CD14-positive monocyte (primary cell): Measurements from ENCODE around the gene PTPRQ. TPM values are rescaled to one million over a fixed set of nuclear protein-coding genes. Genes with fewer than 3 reads are reported as not detected.

Source experiments
- DNase-seq, 3 donors: peaks; one replicate each; pipeline ENCODE4 v3.0.0-alpha.2; 2011 to 2022
- H2AFZ ChIP-seq: 2 replicates; pipeline ENCODE4 v1.6.0; 2012; ENCODE audit warnings: mild to moderate bottlenecking, low read depth, low read length, inconsistent platforms; ENCODE audit not compliant: insufficient read depth, poor library complexity, severe bottlenecking
- H3K27ac ChIP-seq, 2 donors: 1 replicate in 1 of 2; 2 replicates in 1 of 2; pipeline ENCODE4 v1.5.1; 2012 to 2013; ENCODE audit warnings: low read length in 2 of 2, control low read depth in 1 of 2, inconsistent platforms in 1 of 2, low read depth in 1 of 2, mild to moderate bottlenecking in 1 of 2
- H3K27me3 ChIP-seq, 2 donors: one replicate each; pipeline versions ENCODE4 v1.6.0 to v1.6.1; 2011 to 2013; ENCODE audit warnings: low read length in 2 of 2; ENCODE audit not compliant: control insufficient read depth in 2 of 2, insufficient read depth in 2 of 2
- H3K36me3 ChIP-seq, 2 donors: replicated peaks in 1 of 2; 1 replicate in 1 of 2; 2 replicates in 1 of 2; pipeline versions ENCODE4 v1.5.1 to v1.6.1; 2012 to 2013; ENCODE audit warnings: low read length in 2 of 2, control low read depth in 1 of 2, inconsistent platforms in 1 of 2, mild to moderate bottlenecking in 1 of 2; ENCODE audit not compliant: insufficient read depth in 2 of 2, control insufficient read depth in 1 of 2
- H3K4me1 ChIP-seq, 2 donors: 1 replicate in 1 of 2; 2 replicates in 1 of 2; pipeline versions ENCODE4 v1.5.1 to v1.6.1; 2012 to 2013; ENCODE audit warnings: low read length in 2 of 2, control low read depth in 1 of 2, inconsistent platforms in 1 of 2, mild to moderate bottlenecking in 1 of 2, moderate library complexity in 1 of 2; ENCODE audit not compliant: insufficient read depth in 2 of 2, control insufficient read depth in 1 of 2
- H3K4me2 ChIP-seq: replicated peaks from 2 replicates; pipeline ENCODE3; 2012; ENCODE audit warnings: low read length, moderate library complexity, mild to moderate bottlenecking; ENCODE audit not compliant: poor library complexity, severe bottlenecking; ENCODE audit errors: extremely low read depth
- H3K4me3 ChIP-seq, 3 experiments: fragments of 200-600 bp in 1 of 3; sonication (generic) in 1 of 3; replicated peaks in 1 of 3; 1 replicate in 2 of 3; 2 replicates in 1 of 3; pipeline ENCODE4 v1.5.1; 2011 to 2013; ENCODE audit warnings: low read length in 3 of 3, mild to moderate bottlenecking in 3 of 3, control low read depth in 2 of 3, low read depth in 2 of 3, inconsistent platforms in 1 of 3, moderate library complexity in 1 of 3
- H3K79me2 ChIP-seq: 2 replicates; pipeline ENCODE4 v1.6.0; 2012; ENCODE audit warnings: mild to moderate bottlenecking, control low read depth, inconsistent platforms, low read length, moderate library complexity; ENCODE audit not compliant: insufficient read depth
- H3K9ac ChIP-seq: 2 replicates; pipeline ENCODE4 v1.6.0; 2017; ENCODE audit warnings: low read length, mild to moderate bottlenecking; ENCODE audit not compliant: insufficient read depth, poor library complexity, severe bottlenecking
- H3K9me3 ChIP-seq, 2 donors: replicated peaks in 1 of 2; 1 replicate in 1 of 2; 2 replicates in 1 of 2; pipeline versions ENCODE4 v1.5.1 to v1.6.1; 2012 to 2013; ENCODE audit warnings: low read length in 2 of 2, control low read depth in 1 of 2; ENCODE audit not compliant: control insufficient read depth in 1 of 2, insufficient read depth in 1 of 2
- H4K20me1 ChIP-seq: 2 replicates; pipeline ENCODE4 v1.6.0; 2012; ENCODE audit warnings: mild to moderate bottlenecking, low read length, control low read depth, moderate library complexity; ENCODE audit not compliant: insufficient read depth
- H3K27ac Mint-ChIP-seq, 7 donors: one replicate each; pipeline ENCODE4 v1.8.0; 2020; ENCODE audit warnings: mild to moderate bottlenecking in 7 of 7, mixed read lengths in 7 of 7, moderate library complexity in 6 of 7, inconsistent platforms in 2 of 7
- H3K27me3 Mint-ChIP-seq, 3 donors: one replicate each; pipeline ENCODE4 v1.8.0; 2021 to 2022; ENCODE audit warnings: low read depth in 3 of 3, mild to moderate bottlenecking in 3 of 3, mixed read lengths in 3 of 3, moderate library complexity in 3 of 3, inconsistent platforms in 1 of 3
- H3K36me3 Mint-ChIP-seq, 2 donors: one replicate each; pipeline ENCODE4 v1.8.0; 2020; ENCODE audit warnings: mixed read lengths in 2 of 2, inconsistent platforms in 1 of 2, mild to moderate bottlenecking in 1 of 2
- H3K4me1 Mint-ChIP-seq: one replicate; pipeline ENCODE4 v1.8.0; 2020; ENCODE audit warnings: mild to moderate bottlenecking, mixed read lengths
- H3K4me3 Mint-ChIP-seq, 2 donors: one replicate each; pipeline ENCODE4 v1.8.0; 2020; ENCODE audit warnings: mild to moderate bottlenecking in 2 of 2, mixed read lengths in 2 of 2, moderate library complexity in 1 of 2
- H3K9me3 Mint-ChIP-seq, 7 donors: one replicate each; pipeline ENCODE4 v1.8.0; 2020 to 2022; ENCODE audit warnings: mixed read lengths in 7 of 7, mild to moderate bottlenecking in 6 of 7, moderate library complexity in 6 of 7, inconsistent platforms in 2 of 7
- CTCF ChIP-seq: fragments of 200-600 bp; IDR thresholded peaks from one replicate; pipeline ENCODE4 v1.8.0; 2022; ENCODE audit warnings: antibody characterized with exemption, mild to moderate bottlenecking
- WGBS: methylation state at CpG from one replicate; pipeline ENCODE4 v1.1.5; 2013; ENCODE audit warnings: missing lambda C conversion rate; ENCODE audit not compliant: insufficient coverage; 5-methylcytosine and 5-hydroxymethylcytosine counted together
- intact Hi-C, 2 donors: fragments of 100-400 bp; cut with micrococcal nuclease; formaldehyde crosslinking; loops; one replicate each; pipeline versions ENCODE4 v1.15.0 to v1.15.1; 2023
- polyA plus RNA-seq, 3 donors: library from polyadenylated mRNA; depleted of rRNA in 1 of 3; unstranded in 2 of 3; stranded (reverse) in 1 of 3; fragments of 300-500 nt in 2 of 3; fragments of >200 nt in 1 of 3; fragmentation: Illumina TruSeq in 2 of 3; gene quantifications; 1 replicate in 2 of 3; 2 replicates in 1 of 3; pipeline ENCODE4 v1.2.3, GENCODE V29; 2012 to 2021

The PTPRQ gene
- polyA plus RNA-seq, 3 donors = not detected

DNA sequence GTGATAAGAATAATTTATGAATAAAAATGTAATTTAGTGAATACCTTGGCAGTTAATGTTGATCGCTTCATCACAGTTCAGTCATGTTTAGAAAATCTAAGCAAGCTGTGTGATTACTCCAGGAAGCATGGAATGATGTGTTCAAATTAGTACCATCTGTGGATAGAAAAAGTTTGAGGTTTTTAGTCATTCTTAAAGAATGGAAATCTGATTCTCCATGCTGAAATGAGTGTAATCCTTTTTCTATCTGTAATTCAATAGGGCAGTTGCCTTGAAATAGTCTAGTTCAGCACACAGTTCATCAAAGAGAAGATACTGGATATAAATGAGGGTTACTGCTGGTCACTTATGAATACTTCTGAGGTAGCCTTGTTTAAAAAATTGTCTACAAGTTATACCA, 136.2 kb downstream of the PTPRQ start:
- Histone ChIP-seq H3K4me1 (no peaks in the 10 kb centered on the region), H3K27me3 (no peaks in the 10 kb centered on the region), H3K9me3 (peaks cover 2 to 5% of the 10 kb centered on the region in 2 donors), H3K4me3 (no peak overlapping the region), H3K79me2 (no peaks in the 10 kb centered on the region), H3K36me3 (no peaks in the 10 kb centered on the region), H4K20me1 (no peaks in the 10 kb centered on the region), H3K4me2 (no peak overlapping the region), H2AFZ (no peak overlapping the region), H3K9ac (no peak overlapping the region), H3K27ac (no peak overlapping the region)
- Mint-ChIP-seq H3K9me3 (peaks cover 0 to 10% (median 6%) of the 10 kb centered on the region in 7 donors), H3K27me3 (peaks cover 0 to 3% (median 2%) of the 10 kb centered on the region in 3 donors), H3K36me3 (no peaks in the 10 kb centered on the region), H3K27ac (no peak overlapping the region), H3K4me3 (no peak overlapping the region), H3K4me1 (no peaks in the 10 kb centered on the region)
- DNase-seq = no peak
- intact Hi-C loops = no loop called here
- 83% methylated on average over 1 of the region's 1 CpG for WGBS
- no peak for TF ChIP-seq CTCF

- WGBS = 80% methylated on average over 1 of the region's 2 CpGs
- Histone ChIP-seq H3K4me2 (no peak overlapping the region), H3K9ac (no peak overlapping the region), H3K36me3 (no peaks in the 10 kb centered on the region), H3K27ac (no peak overlapping the region), H3K79me2 (no peaks in the 10 kb centered on the region), H3K4me3 (no peak overlapping the region), H4K20me1 (no peaks in the 10 kb centered on the region), H3K4me1 (no peaks in the 10 kb centered on the region), H3K27me3 (no peaks in the 10 kb centered on the region), H2AFZ (no peak overlapping the region), H3K9me3 (peaks cover 2 to 5% of the 10 kb centered on the region in 2 donors)
- intact Hi-C loops = no loop called here
- Mint-ChIP-seq H3K4me1 (no peaks in the 10 kb centered on the region), H3K27ac (no peak overlapping the region), H3K27me3 (peaks cover 0 to 3% (median 2%) of the 10 kb centered on the region in 3 donors), H3K9me3 (peaks cover 0 to 10% (median 7%) of the 10 kb centered on the region in 7 donors), H3K36me3 (no peaks in the 10 kb centered on the region), H3K4me3 (no peak overlapping the region)
- no peak for TF ChIP-seq CTCF
- DNase-seq = no peak
Observed at GRCh38 chr12:80581783-80582182, 137.7 kb downstream of the PTPRQ start.
